PC-3 (cell line): Measurements from ENCODE around the gene C12orf76.

Experiments used
- EZH2 ChIP-seq: fragments of 300-600 bp; sonication (generic); IDR thresholded peaks from one replicate; pipeline ENCODE4 v1.6.1; 2017; ENCODE audit warnings: antibody characterized with exemption, mild to moderate bottlenecking, low read length; ENCODE audit not compliant: unreplicated experiment
- EZH2phosphoT487 ChIP-seq: fragments of 300-600 bp; sonication (generic); IDR thresholded peaks from 2 replicates; pipeline ENCODE4 v1.6.1; 2018; ENCODE audit warnings: mild to moderate bottlenecking, antibody characterized with exemption, low read length, borderline replicate concordance
- TF ChIP-seq, protein P1 (sequence below): fragments of 300-600 bp; sonication (generic); conservative IDR thresholded peaks from 2 replicates; pipeline ENCODE4 v1.5.1; 2017; ENCODE audit warnings: antibody characterized with exemption, low read depth, mild to moderate bottlenecking, low read length

DNA sequence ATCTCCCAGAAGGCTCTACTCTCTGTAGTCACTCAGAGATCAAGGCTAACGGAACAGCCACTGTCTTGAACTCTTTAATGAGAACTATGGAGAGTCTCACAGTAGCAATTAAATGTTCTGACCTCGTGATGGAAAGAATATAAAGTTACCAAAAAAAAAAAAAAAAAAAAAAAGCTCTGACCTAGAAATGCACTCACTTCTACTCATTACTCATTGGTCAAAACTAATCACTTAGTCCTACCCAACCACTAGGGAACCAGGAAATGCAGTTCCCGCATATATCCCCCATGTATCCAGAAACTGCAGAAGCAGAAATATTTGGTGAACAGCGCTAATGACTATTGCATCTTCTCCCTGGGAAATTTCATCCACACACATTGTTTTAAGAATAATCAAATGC, 29.5 kb upstream of the C12orf76 start:
- TF ChIP-seq, protein P1, sequence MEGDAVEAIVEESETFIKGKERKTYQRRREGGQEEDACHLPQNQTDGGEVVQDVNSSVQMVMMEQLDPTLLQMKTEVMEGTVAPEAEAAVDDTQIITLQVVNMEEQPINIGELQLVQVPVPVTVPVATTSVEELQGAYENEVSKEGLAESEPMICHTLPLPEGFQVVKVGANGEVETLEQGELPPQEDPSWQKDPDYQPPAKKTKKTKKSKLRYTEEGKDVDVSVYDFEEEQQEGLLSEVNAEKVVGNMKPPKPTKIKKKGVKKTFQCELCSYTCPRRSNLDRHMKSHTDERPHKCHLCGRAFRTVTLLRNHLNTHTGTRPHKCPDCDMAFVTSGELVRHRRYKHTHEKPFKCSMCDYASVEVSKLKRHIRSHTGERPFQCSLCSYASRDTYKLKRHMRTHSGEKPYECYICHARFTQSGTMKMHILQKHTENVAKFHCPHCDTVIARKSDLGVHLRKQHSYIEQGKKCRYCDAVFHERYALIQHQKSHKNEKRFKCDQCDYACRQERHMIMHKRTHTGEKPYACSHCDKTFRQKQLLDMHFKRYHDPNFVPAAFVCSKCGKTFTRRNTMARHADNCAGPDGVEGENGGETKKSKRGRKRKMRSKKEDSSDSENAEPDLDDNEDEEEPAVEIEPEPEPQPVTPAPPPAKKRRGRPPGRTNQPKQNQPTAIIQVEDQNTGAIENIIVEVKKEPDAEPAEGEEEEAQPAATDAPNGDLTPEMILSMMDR = no peak
- TF ChIP-seq EZH2phosphoT487 (no peak), EZH2 (no peak)
